WTC11 (cell line): ENCODE data around the gene DGLUCY. TPM values are rescaled to one million over a fixed set of nuclear protein-coding genes. Genes with fewer than 3 reads are reported as not detected.

Source experiments
- ATAC-seq: fragments of 200-7000 bp; cut with Tn5 transposase; 2 replicates; pipeline ENCODE4 v1.10.0; 2021; ENCODE audit warnings: mild to moderate bottlenecking, moderate library complexity
- CTCF ChIA-PET: fragments of 300-600 bp; sonication (Branson Sonifier 250); formaldehyde crosslinking; loops from one replicate; lab custom pipeline; 2021; ENCODE audit warnings: antibody characterized with exemption; lab: Charles Lee
- POLR2A ChIA-PET: fragments of 350-600 bp; sonication (Branson Sonifier 250); formaldehyde crosslinking; loops from one replicate; lab custom pipeline; 2021; ENCODE audit warnings: antibody characterized with exemption; lab: Charles Lee
- DNase-seq: peaks from one replicate; pipeline ENCODE4 v3.0.0; 2021; ENCODE audit warnings: low spot score
- H3K27ac Mint-ChIP-seq: 2 replicates; pipeline ENCODE4 v1.8.0; 2021; ENCODE audit warnings: mixed read lengths
- H3K27me3 Mint-ChIP-seq: 2 replicates; pipeline ENCODE4 v1.8.0; 2021; ENCODE audit warnings: low read depth, mild to moderate bottlenecking, moderate library complexity, mixed read lengths
- H3K36me3 Mint-ChIP-seq: 2 replicates; pipeline ENCODE4 v1.8.0; 2021; ENCODE audit warnings: mixed read lengths
- H3K4me1 Mint-ChIP-seq: 2 replicates; pipeline ENCODE4 v1.8.0; 2022; ENCODE audit warnings: mixed read lengths
- H3K4me3 Mint-ChIP-seq: 2 replicates; pipeline ENCODE4 v1.8.0; 2021; ENCODE audit warnings: mild to moderate bottlenecking, moderate library complexity, mixed read lengths
- H3K9me3 Mint-ChIP-seq: 2 replicates; pipeline ENCODE4 v1.8.0; 2021; ENCODE audit warnings: mixed read lengths
- ATF1 ChIP-seq: sonication (generic); formaldehyde crosslinking; IDR thresholded peaks from 2 replicates; pipeline ENCODE4 v1.8.1; 2023; ENCODE audit warnings: mild to moderate bottlenecking, moderate library complexity, missing genetic modification reagents
- ATF2 ChIP-seq: sonication (generic); formaldehyde crosslinking; IDR thresholded peaks from 2 replicates; pipeline ENCODE4 v1.8.1; 2022; ENCODE audit warnings: low read depth, missing genetic modification reagents, borderline replicate concordance
- E2F4 ChIP-seq: sonication (generic); formaldehyde crosslinking; IDR thresholded peaks from 2 replicates; pipeline ENCODE4 v1.8.1; 2022; ENCODE audit warnings: low read depth, mild to moderate bottlenecking, moderate library complexity, missing genetic modification reagents, borderline replicate concordance
- ERG ChIP-seq: fragments of 250-450 bp; sonication (Bioruptor Pico); IDR thresholded peaks from 2 replicates; pipeline ENCODE4 v1.8.0; 2021; ENCODE audit warnings: mild to moderate bottlenecking
- ESRRA ChIP-seq: sonication (generic); formaldehyde crosslinking; IDR thresholded peaks from 2 replicates; pipeline ENCODE4 v1.8.1; 2022; ENCODE audit warnings: mild to moderate bottlenecking, missing genetic modification reagents, borderline replicate concordance
- ETV6 ChIP-seq: sonication (generic); formaldehyde crosslinking; IDR thresholded peaks from 2 replicates; pipeline ENCODE4 v1.8.1; 2022; ENCODE audit warnings: mild to moderate bottlenecking, missing genetic modification reagents
- FOXK1 ChIP-seq: sonication (generic); formaldehyde crosslinking; IDR thresholded peaks from 2 replicates; pipeline ENCODE4 v1.8.0; 2022; ENCODE audit warnings: mild to moderate bottlenecking, moderate library complexity, missing genetic modification reagents
- FOXP1 ChIP-seq: sonication (generic); formaldehyde crosslinking; IDR thresholded peaks from 2 replicates; pipeline ENCODE4 v1.8.0; 2022; ENCODE audit warnings: missing genetic modification reagents, mild to moderate bottlenecking, moderate library complexity, borderline replicate concordance
- FOXP4 ChIP-seq: sonication (generic); formaldehyde crosslinking; IDR thresholded peaks from 2 replicates; pipeline ENCODE4 v1.8.0; 2022; ENCODE audit warnings: mild to moderate bottlenecking, missing genetic modification reagents
- GABPB1 ChIP-seq: sonication (generic); formaldehyde crosslinking; IDR thresholded peaks from 2 replicates; pipeline ENCODE4 v1.8.1; 2023; ENCODE audit warnings: mild to moderate bottlenecking, missing genetic modification reagents
- GRHL2 ChIP-seq: fragments of 250-450 bp; sonication (Bioruptor Pico); IDR thresholded peaks from 2 replicates; pipeline ENCODE4 v1.8.0; 2022; ENCODE audit warnings: mild to moderate bottlenecking, moderate library complexity; ENCODE audit not compliant: insufficient replicate concordance, severe bottlenecking
- GTF2I ChIP-seq: fragments of 250-450 bp; sonication (Bioruptor Pico); conservative IDR thresholded peaks from 2 replicates; pipeline ENCODE4 v1.4.0; 2021; ENCODE audit warnings: mild to moderate bottlenecking
- HMGA2 ChIP-seq: fragments of 250-450 bp; sonication (Bioruptor Pico); IDR thresholded peaks from 2 replicates; pipeline ENCODE4 v1.4.0; 2021; ENCODE audit warnings: mild to moderate bottlenecking, moderate library complexity
- IRF1 ChIP-seq: sonication (generic); formaldehyde crosslinking; IDR thresholded peaks from 2 replicates; pipeline ENCODE4 v1.8.0; 2023; ENCODE audit warnings: missing genetic modification reagents
- NFE2L1 ChIP-seq: sonication (generic); formaldehyde crosslinking; IDR thresholded peaks from 2 replicates; pipeline ENCODE4 v1.8.1; 2023; ENCODE audit warnings: missing genetic modification reagents
- NR2C2 ChIP-seq: sonication (generic); formaldehyde crosslinking; IDR thresholded peaks from 2 replicates; pipeline ENCODE4 v1.8.0; 2022; ENCODE audit warnings: mild to moderate bottlenecking, missing genetic modification reagents
- NR3C1 ChIP-seq: sonication (generic); formaldehyde crosslinking; conservative IDR thresholded peaks from 2 replicates; pipeline ENCODE4 v1.8.1; 2023; ENCODE audit warnings: low read depth, mild to moderate bottlenecking, missing genetic modification reagents
- OVOL2 ChIP-seq: fragments of 250-450 bp; sonication (Bioruptor Pico); IDR thresholded peaks from 2 replicates; pipeline ENCODE4 v1.9.0; 2021; ENCODE audit warnings: mild to moderate bottlenecking, borderline replicate concordance
- SMAD3 ChIP-seq: sonication (generic); formaldehyde crosslinking; IDR thresholded peaks from 2 replicates; pipeline ENCODE4 v1.8.0; 2022; ENCODE audit warnings: missing genetic modification reagents, mild to moderate bottlenecking, borderline replicate concordance
- TCF7 ChIP-seq: sonication (generic); formaldehyde crosslinking; IDR thresholded peaks from 2 replicates; pipeline ENCODE4 v1.8.0; 2022; ENCODE audit warnings: mild to moderate bottlenecking, low read depth, missing genetic modification reagents, moderate library complexity
- USF2 ChIP-seq: sonication (generic); formaldehyde crosslinking; IDR thresholded peaks from 2 replicates; pipeline ENCODE4 v1.8.1; 2023; ENCODE audit warnings: mild to moderate bottlenecking, missing genetic modification reagents, moderate library complexity
- ZNF263 ChIP-seq: sonication (generic); formaldehyde crosslinking; IDR thresholded peaks from 2 replicates; pipeline ENCODE4 v1.8.1; 2022; ENCODE audit warnings: low read depth, mild to moderate bottlenecking, moderate library complexity, missing genetic modification reagents
- ZNF317 ChIP-seq: sonication (generic); formaldehyde crosslinking; IDR thresholded peaks from 2 replicates; pipeline ENCODE4 v1.8.1; 2023; ENCODE audit warnings: low read depth, mild to moderate bottlenecking, moderate library complexity, missing genetic modification reagents, borderline replicate concordance
- ZNF396 ChIP-seq: fragments of 250-450 bp; sonication (Bioruptor Pico); IDR thresholded peaks from 2 replicates; pipeline ENCODE4 v1.8.0; 2021; ENCODE audit warnings: mild to moderate bottlenecking, moderate library complexity, borderline replicate concordance
- ZNF512 ChIP-seq: sonication (generic); formaldehyde crosslinking; IDR thresholded peaks from 2 replicates; pipeline ENCODE4 v1.8.1; 2022; ENCODE audit warnings: missing genetic modification reagents, borderline replicate concordance
- total RNA-seq: library from RNA; stranded (reverse); gene quantifications from 3 replicates; pipeline ENCODE4 v1.2.3, GENCODE V29; 2021

Gene DGLUCY
- total RNA-seq, 1 experiment from 2014 or later: 35.4 TPM

GRCh38 chr14:91211017-91211416 lies 97.1 kb downstream of the DGLUCY start:
- ATAC-seq: no peak
- Mint-ChIP-seq H3K27me3 (no peaks in the 10 kb centered on the region), H3K4me3 (no peak overlapping the region), H3K4me1 (no peaks in the 10 kb centered on the region), H3K36me3 (peaks cover 35% of the 10 kb centered on the region), H3K9me3 (no peaks in the 10 kb centered on the region), H3K27ac (no peak overlapping the region)
- ChIA-PET POLR2A (no interaction called here), CTCF (no interaction called here)
- no peak for DNase-seq
- TF ChIP-seq OVOL2 (CRISPR knock-in tag): no peak
- no peak for TF ChIP-seq ZNF317 (CRISPR knock-in tag)
- no peak for TF ChIP-seq ATF2 (CRISPR knock-in tag)
- no peak for TF ChIP-seq FOXK1 (CRISPR knock-in tag)
- no peak for TF ChIP-seq E2F4 (CRISPR knock-in tag)
- no peak for TF ChIP-seq NR2C2 (CRISPR knock-in tag)
- no peak for TF ChIP-seq ZNF512 (CRISPR knock-in tag)
- no peak for TF ChIP-seq TCF7
- TF ChIP-seq ZNF263 (CRISPR knock-in tag): no peak
- TF ChIP-seq FOXP1 (CRISPR knock-in tag): no peak
- TF ChIP-seq SMAD3: no peak
- no peak for TF ChIP-seq USF2 (CRISPR knock-in tag)

GRCh38 chr14:91214306-91214705 lies 100.4 kb downstream of the DGLUCY start:
- no peak overlapping the region for H3K27ac Mint-ChIP-seq
- peaks cover 5% of the 10 kb centered on the region; the same call in 1 of the 2 replicates for H3K4me1 Mint-ChIP-seq
- TF ChIP-seq FOXP4 (CRISPR knock-in tag) (no peak), ERG (CRISPR knock-in tag) (no peak), ESRRA (no peak), ATF1 (CRISPR knock-in tag) (no peak), IRF1 (CRISPR knock-in tag) (no peak), ZNF396 (no peak), OVOL2 (CRISPR knock-in tag) (no peak), HMGA2 (CRISPR knock-in tag) (no peak), NFE2L1 (CRISPR knock-in tag) (no peak), GRHL2 (CRISPR knock-in tag) (no peak), ETV6 (CRISPR knock-in tag) (no peak), GTF2I (CRISPR knock-in tag) (no peak), GABPB1 (CRISPR knock-in tag) (no peak), NR3C1 (CRISPR knock-in tag) (no peak), SMAD3 (no peak)
- POLR2A ChIA-PET: no interaction called here
- H3K27me3 Mint-ChIP-seq: no peaks in the 10 kb centered on the region
- ATAC-seq (no peak), DNase-seq (no peak)
- H3K9me3 Mint-ChIP-seq: no peaks in the 10 kb centered on the region
- CTCF ChIA-PET: interaction anchor here (1.0 kb wide), 1 partner anchor 72 kb away, joined by 3 read pairs; no protein-coding TSS in a partner anchor
- H3K4me3 Mint-ChIP-seq: no peak overlapping the region
- H3K36me3 Mint-ChIP-seq: peaks cover 32% of the 10 kb centered on the region
